SKM-1 (cell line): ENCODE results near the gene B4GALNT4.
"Not testable (repeated sequence)": the region's sequence is repeated elsewhere in the genome, so short reads cannot be mapped to it uniquely, and the experiment has no call there.

ENCODE experiments used
- DNase-seq: peaks from one replicate; lab custom pipeline; 2025; ENCODE audit not compliant: unreplicated experiment; lab: John Stamatoyannopoulos, UW

The B4GALNT4 gene

DNA sequence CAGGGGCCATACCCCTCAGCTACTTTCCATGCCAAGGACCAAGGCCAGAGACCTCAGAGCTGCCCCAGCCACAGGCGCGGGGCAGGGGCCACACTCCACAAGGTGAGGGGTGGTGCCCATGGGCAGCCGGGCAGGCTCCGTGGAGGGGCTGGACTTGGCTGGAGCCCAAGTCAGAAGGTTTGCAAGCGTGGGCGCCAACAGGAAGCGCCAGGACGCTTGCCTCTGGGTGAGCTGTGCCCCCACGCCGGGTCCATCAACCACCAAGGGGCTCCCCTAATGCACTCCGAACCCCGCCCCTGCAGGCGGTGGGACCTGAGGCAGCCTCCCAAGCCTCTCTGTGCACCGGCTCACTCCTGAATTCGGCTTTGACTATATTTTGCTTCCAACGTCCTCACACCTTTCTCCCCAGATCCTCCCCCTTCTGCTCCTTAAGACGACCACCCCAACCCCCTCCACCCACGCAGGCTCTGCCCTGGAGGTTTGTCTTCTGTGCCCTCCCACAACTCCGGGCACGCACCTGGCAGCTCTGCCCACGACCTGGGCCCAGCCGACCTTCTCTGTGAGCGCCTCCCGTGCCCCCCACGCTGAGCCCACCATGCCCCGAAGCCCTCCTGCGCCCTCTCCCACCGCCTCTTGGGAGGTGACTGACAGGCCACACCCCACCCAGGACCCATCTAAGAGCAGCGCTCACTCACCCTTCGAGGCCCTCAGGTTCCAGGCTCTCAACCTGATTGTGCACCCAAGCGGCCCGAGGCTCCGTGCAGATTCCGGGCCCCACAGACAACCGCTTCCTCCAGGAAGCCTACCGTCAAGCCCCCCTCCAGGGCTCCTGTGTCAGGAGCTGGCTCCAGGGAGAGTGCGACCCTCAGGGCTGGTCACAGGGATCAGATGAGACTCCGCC, 22.1 kb downstream of the B4GALNT4 start:
- DNase-seq = no peak

DNA sequence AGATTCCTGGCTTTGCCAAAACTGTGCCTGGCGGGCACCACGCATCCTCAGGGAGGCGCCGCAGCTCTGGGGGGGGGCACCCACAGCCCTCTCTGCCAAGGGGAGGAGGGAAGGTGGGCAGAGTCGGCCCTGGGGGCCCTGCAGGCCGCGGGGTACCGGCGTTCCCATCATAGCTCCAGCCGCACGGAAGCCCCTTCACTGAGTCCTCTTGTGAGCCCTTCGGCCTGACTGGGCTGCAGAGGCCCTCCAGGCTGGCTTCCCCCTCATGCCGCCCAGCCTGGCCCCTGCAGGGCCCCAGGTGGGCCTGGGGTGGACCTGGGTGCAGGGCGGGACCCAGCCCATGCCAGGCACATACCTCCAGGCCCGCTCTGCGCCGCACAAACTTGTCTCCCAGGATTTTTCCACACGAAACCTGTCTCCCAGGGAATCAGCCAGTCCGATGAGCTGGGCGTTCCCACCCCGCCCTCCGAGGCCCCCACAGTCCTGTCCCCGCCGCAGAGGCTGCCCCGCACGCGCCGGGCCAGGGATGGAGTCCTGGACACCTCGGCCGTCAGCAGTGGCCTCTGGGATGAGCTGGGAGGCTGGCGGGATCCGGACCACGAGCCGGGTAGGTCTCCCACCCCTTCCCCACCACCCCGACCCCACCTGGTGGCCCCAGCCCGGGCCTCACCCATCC, 22.9 kb downstream of the B4GALNT4 start:
- DNase-seq = no peak

DNA sequence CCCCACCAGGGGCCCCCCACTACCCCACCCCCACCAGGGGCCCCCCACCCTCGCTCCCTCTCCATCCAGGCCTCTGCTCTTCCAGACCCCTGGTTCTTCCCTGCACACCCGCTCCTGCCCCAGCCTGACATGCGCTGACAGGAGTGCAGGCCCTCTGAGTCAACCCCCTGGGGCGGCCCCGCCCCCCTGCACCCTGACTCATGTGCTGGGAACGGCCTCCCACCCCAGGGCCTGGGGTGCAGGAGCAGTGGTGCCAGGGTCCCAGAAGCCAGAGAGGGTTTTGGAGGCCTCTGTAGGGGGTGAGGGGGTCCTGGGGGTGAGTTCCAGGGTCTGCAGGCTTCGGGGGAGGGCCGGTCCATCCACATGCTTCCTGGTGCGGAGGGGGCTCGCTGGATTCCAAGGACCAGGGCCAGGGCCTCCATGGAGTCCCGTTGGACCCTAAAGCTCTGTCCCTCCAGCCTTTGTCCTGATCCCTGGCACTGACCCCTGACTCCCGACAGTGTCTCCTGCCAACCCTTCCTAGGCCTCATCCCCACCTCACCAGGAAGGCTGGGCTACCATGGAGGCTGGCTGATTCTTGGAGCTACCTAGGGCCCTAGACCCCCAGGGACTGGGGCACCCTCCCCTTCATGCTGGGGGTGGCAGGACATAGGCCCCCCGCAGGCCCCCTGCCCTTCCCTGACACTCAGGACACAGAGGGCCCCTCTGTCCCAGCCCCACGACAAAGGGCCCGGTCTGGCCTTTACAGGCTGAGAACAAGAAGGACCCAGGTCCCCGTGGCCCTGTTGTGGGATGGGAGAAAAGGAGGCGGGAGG, 24.1 kb downstream of the B4GALNT4 start:
- DNase-seq = no peak

DNA sequence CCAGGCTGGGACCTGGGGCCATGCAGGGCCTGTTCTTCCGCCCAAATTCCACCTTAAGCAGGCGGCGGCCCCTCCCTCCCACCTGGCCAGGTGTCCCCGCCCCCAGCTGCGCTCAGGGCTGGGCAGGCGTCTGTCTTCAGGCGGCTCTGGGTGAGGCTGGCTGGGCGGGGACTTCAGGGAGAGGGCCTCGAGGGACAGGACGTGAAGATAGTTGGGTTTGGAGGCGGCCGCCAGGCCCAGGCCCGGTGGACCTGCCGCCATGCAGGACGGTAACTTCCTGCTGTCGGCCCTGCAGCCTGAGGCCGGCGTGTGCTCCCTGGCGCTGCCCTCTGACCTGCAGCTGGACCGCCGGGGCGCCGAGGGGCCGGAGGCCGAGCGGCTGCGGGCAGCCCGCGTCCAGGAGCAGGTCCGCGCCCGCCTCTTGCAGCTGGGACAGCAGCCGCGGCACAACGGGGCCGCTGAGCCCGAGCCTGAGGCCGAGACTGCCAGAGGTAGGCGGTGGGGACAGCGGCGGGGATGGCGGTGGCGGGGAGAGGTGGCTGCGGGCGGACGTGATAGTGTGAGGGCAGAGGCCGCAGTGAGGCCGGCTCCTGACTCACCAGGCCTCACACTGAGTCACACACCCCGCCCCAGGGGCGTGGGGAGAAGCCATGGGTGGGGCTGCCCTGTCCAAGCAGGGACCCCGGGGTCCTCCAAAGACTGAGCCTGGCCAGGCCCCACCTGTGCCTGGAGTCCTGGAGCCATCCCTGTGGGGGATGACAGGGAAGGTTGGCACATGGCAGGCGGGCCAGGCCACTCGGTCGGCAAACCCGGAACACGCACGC, 24.9 kb downstream of the B4GALNT4 start, which contains the start of gene PKP3:
Gene PKP3, plus strand, starts transcription at position 176 of the 824 bp plus-strand sequence. Its CDS starts 84 bp downstream, at position 260.
- no peak for DNase-seq

DNA sequence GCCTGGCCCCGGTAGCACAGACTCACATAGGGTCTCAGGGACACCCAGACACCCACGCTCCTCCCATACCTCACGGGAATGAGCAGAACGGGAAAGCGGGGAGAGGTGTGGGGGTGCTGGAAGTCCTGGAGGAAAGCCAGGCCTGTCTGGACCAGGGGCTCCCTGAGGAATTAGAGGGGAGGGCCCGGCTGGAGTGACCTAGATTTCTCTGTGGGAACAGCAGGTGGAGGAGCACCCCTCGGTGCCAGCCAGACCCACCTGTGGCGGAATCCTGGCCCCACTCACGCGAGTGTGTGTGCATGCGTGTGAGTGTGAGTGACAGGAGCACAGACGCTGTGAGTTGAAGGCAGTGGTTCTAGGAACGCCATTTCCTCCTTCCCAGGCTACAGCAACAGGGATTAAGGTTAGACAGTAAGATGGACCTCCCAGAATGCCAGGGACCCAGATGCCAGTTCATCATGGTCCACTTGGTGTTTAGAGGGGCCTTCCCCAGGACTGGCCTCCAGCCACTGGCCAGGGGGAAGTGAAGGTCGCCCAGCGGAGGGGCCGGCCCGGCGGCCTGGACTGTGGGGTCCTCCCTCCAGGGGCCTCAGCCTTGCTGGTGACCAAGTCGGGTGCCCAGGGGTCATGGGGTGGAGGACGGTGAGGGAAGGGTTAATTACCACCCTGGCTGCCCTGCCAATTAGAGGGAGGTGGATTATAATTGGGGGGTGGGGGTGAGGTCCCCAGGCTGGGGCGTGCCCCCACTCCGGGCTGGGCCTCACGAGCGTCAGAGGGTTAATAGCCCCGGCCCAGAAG, 25.8 kb downstream of the B4GALNT4 start:
- no peak for DNase-seq

DNA sequence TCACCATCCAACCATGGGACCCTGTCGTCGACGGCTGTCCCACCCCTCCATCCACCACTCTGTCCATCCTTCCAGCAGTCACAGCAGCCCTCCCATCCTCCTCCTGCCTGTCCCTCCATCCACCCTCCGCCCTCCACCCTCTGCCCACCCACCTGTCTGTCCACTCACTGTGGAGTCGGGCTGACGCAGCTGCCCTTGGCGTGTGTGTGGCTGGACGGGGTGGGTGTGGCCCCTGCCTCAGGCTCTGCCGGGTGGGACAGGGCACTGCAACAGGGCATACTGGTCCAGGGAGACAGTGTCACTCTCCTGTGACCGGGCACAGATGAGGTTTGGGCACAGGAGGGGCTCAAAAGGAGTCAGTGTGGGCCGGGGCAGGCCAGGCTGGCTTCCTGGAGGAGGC, 26.6 kb downstream of the B4GALNT4 start:
- DNase-seq = no peak

DNA sequence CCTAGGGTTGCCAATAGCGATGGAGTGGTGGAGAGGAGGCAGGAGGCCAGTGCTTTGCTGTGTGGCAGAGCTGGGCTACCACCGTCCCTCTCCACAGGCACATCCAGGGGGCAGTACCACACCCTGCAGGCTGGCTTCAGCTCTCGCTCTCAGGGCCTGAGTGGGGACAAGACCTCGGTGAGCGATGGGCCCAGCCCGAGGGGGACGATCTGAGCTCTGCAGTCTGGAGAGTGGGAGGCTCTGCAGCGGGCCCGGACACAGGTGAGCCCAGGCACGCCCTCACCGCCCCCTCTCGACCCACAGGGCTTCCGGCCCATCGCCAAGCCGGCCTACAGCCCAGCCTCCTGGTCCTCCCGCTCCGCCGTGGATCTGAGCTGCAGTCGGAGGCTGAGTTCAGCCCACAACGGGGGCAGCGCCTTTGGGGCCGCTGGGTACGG, 27.2 kb downstream of the B4GALNT4 start:
- no peak for DNase-seq

DNA sequence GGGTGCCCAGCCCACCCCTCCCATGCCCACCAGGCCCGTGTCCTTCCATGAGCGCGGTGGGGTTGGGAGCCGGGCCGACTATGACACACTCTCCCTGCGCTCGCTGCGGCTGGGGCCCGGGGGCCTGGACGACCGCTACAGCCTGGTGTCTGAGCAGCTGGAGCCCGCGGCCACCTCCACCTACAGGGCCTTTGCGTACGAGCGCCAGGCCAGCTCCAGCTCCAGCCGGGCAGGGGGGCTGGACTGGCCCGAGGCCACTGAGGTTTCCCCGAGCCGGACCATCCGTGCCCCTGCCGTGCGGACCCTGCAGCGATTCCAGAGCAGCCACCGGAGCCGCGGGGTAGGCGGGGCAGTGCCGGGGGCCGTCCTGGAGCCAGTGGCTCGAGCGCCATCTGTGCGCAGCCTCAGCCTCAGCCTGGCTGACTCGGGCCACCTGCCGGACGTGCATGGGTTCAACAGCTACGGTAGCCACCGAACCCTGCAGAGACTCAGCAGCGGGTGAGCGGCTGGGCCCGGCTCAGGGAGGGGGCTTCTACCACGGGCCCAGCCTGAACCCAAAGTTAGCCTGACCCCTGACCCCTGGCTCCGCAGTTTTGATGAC, 27.7 kb downstream of the B4GALNT4 start:
- no peak for DNase-seq

DNA sequence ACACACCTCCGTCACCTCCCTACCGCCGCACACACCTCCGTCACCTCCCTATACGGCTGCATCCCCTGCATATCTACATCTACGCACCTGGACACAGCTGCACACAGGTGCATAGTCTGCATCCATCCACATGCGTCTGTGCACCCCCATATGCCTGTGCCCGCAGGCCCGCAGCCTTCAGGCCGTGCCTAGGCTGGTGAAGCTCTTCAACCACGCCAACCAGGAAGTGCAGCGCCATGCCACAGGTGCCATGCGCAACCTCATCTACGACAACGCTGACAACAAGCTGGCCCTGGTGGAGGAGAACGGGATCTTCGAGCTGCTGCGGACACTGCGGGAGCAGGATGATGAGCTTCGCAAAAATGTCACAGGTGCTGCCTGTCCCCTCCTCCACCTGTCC, 29.5 kb downstream of the B4GALNT4 start:
- DNase-seq = no peak

DNA sequence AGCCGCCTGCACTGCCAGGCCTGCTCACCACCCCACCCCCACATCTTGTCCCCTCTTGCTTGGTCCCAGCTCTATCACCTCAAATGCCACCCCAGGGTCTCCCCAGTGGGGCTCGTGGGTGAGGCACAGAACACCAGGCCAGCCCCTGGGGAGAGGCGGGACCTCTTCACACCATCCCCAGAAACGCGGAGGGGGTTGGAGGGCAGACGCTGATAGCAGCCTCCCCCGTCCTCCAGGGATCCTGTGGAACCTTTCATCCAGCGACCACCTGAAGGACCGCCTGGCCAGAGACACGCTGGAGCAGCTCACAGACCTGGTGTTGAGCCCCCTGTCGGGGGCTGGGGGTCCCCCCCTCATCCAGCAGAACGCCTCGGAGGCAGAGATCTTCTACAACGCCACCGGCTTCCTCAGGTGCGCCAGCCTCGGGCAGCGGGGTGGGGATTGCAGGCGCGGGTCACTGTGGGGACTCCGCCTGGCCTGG, 30.5 kb downstream of the B4GALNT4 start:
- no peak for DNase-seq

DNA sequence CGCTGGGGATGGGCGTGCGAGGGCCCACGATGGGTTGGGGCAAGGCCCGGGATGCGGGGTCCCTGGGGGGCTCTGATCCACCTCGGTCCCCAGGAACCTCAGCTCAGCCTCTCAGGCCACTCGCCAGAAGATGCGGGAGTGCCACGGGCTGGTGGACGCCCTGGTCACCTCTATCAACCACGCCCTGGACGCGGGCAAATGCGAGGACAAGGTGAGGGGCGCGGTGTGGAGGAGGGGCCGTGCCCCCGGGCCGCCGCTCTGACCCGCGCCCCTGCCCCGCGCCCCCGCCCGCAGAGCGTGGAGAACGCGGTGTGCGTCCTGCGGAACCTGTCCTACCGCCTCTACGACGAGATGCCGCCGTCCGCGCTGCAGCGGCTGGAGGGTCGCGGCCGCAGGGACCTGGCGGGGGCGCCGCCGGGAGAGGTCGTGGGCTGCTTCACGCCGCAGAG, 31.0 kb downstream of the B4GALNT4 start:
- no peak for DNase-seq

DNA sequence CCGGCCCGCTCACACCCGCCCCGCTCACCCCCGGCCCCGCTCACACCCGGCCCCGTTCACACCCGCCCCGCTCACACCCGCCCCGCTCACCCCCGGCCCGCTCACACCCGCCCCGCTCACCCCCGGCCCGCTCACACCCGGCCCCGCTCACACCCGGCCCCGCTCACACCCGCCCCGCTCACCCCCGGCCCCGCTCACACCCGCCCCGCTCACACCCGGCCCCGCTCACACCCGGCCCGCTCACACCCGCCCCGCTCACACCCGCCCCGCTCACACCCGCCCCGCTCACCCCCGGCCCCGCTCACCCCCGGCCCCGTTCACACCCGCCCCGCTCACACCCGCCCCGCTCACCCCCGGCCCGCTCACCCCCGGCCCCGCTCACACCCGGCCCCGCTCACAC, 31.9 kb downstream of the B4GALNT4 start:
- DNase-seq = not testable (repeated sequence)

DNA sequence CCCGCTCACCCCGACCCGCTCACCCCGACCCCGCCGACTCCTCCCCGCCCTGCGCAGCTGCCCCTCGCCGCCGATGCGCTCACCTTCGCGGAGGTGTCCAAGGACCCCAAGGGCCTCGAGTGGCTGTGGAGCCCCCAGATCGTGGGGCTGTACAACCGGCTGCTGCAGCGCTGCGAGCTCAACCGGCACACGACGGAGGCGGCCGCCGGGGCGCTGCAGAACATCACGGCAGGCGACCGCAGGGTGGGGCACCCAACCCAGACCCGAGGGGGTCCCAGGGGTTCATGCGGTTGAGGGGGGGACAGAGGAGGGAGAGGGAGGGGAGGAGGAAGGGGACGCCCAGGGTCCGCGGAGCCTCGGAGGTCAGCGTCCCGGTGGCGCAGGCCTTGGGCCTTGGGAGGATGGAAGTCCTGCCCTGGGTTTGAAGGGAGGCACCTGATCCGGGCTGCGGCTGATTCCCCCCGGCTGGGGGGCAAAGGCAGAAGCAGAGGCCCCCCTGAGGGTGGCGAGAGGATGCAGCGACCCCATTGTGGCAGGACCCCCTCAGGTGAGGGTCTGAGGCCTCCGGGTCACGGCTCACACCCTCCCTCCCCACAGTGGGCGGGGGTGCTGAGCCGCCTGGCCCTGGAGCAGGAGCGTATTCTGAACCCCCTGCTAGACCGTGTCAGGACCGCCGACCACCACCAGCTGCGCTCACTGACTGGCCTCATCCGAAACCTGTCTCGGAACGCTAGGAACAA, 33.9 kb downstream of the B4GALNT4 start:
- no peak for DNase-seq

DNA sequence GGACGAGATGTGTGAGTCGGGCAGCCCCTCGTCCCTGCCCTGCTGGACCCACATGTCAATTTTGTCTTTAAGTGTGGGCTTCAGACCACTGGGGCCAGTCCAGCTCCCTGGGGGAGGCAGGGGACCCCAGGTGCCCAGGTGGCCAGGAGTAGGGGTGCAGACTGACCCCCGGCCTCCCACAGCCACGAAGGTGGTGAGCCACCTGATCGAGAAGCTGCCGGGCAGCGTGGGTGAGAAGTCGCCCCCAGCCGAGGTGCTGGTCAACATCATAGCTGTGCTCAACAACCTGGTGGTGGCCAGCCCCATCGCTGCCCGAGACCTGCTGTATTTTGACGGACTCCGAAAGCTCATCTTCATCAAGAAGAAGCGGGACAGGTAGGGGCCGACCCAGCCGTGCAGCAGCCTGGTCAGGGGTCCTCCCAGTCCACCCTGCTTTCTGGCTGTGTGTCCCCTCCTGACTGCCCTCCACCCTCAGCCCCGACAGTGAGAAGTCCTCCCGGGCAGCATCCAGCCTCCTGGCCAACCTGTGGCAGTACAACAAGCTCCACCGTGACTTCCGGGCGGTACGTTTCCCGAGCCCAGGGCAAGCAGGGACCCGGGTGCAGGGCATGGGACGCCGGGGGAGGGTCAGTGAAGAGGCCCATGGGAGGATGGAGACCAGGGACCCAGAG, 34.6 kb downstream of the B4GALNT4 start:
- no peak for DNase-seq

DNA sequence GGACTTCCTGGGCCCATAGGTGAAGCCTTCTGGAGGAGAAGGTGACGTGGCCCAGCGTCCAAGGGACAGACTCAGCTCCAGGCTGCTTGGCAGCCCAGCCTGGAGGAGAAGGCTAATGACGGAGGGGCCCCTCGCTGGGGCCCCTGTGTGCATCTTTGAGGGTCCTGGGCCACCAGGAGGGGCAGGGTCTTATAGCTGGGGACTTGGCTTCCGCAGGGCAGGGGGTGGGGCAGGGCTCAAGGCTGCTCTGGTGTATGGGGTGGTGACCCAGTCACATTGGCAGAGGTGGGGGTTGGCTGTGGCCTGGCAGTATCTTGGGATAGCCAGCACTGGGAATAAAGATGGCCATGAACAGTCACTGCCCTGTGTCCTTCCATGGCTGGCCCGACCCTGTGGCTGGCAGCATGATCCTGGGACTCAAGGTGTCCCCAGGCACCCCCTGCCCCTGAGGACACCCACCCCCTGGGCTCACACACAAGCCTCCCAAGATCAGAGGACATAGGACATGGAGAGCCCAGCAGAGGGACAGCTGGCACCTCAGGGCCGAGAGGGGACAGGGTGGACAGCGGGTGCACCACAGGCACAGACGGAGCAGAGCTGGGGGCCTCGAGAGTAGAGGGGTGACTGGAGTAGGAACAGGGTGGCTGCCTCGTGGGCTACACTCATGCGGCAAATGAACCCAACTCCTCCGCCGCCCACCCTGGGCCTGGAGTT, 35.4 kb downstream of the B4GALNT4 start:
- no peak for DNase-seq

DNA sequence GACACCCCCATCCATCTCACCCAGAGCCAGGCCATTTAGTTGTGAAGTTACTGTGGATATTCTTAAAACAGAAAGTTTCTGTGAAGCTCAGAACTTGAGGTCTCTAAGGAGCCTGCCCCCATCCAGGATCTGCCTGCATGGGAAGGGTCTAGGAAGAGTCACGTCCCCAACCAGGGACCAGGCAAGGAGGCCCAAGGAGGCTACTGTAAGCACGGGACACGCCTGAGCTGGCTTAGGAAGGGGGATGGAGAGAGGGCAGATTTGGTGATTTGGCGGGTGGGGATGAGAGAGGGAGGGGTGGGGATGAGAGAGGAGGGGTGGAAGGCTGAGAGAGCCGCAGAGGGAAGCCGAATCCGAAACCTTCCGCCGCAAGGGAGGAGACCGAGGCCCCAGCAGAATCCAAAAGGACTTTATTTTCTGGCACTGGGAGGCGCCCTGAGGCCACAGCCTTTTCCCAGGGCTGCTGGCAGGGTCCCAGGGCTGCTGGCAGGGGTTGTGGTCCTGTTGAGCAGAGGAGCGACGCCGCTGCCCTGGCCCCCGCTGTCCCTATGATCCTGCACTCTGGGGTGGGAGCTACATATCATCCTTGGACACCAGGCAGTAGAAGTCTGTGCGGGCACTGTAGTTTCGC, 36.1 kb downstream of the B4GALNT4 start:
- no peak for DNase-seq
